Hepatocyte (in vitro differentiated cells): ENCODE measurements around the gene MPHOSPH9.

Source experiments
- EZH2 ChIP-seq: fragments of 200-600 bp; sonication (generic); IDR thresholded peaks from 2 replicates; pipeline ENCODE4 v1.6.1; 2016; ENCODE audit warnings: antibody characterized with exemption, mild to moderate bottlenecking, borderline replicate concordance
- TF ChIP-seq, protein P1 (sequence below): fragments of 200-600 bp; sonication (generic); IDR thresholded peaks from 2 replicates; pipeline ENCODE4 v1.5.1; 2016; ENCODE audit warnings: antibody characterized with exemption, mild to moderate bottlenecking; ENCODE audit not compliant: poor library complexity

DNA sequence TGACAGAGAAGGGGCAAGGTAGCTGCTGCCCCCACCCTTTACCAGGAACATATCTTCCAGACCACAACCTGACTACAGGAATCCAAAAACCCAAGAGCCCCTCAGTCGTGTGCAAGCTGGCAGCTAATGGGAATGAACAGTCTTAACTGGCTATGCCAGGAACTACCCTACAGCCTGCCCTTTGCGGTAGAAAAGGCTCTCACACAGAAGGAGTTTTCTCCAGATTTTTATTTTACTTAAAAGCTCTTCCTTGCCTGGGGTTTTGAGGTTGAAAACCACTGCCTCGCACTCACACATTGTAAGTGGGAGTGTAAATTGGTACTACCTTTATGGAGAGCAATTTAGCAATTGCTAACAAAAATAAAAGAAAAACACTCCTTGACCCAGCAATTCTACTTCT, 110.3 kb downstream of the MPHOSPH9 start:
- no peak for TF ChIP-seq EZH2
- TF ChIP-seq, protein P1, sequence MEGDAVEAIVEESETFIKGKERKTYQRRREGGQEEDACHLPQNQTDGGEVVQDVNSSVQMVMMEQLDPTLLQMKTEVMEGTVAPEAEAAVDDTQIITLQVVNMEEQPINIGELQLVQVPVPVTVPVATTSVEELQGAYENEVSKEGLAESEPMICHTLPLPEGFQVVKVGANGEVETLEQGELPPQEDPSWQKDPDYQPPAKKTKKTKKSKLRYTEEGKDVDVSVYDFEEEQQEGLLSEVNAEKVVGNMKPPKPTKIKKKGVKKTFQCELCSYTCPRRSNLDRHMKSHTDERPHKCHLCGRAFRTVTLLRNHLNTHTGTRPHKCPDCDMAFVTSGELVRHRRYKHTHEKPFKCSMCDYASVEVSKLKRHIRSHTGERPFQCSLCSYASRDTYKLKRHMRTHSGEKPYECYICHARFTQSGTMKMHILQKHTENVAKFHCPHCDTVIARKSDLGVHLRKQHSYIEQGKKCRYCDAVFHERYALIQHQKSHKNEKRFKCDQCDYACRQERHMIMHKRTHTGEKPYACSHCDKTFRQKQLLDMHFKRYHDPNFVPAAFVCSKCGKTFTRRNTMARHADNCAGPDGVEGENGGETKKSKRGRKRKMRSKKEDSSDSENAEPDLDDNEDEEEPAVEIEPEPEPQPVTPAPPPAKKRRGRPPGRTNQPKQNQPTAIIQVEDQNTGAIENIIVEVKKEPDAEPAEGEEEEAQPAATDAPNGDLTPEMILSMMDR, result no peak
